ENCODE measurements around the gene CA12. TPM values are rescaled to one million over a fixed set of nuclear protein-coding genes. Genes with fewer than 3 reads are reported as not detected.

Gene CA12
- total RNA-seq, 1 experiment from 2014 or later, result 0.97 TPM

DNA sequence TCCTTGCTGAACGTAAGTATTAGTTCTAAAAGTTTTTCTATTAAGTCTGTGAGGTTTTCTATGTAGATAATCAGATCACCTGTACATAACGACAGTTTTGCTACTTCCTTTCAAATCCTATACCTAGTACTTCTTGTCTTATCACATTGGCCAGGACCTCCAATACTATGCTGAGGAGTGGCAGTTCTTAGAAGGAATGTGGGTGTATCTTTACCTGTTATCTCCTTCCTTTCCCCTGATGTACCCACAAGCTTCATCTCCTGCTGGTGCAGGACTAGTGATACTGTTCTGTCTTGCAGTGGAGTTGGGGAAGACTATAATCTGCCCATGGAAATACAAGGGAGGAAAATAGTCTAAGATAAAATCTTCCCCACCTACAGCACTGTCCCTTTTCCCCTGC lies 16.8 kb upstream of the CA12 start:
- intact Hi-C loops (cut with micrococcal nuclease; ENCODE audit: unreplicated experiment), result no loop called here
- DNase-seq (ENCODE audit: low spot score), result no peak
- H3K27ac ChIP-seq (ENCODE audit: low read depth, low read length, poor library complexity, severe bottlenecking), result no peak overlapping the region
- no peak for TF ChIP-seq EZH2 (IDR thresholded peaks at IDR 0.05; ENCODE audit: borderline replicate concordance, low read depth, low read length, poor library complexity, severe bottlenecking)
- TF ChIP-seq CTCF (conservative IDR thresholded peaks at IDR 0.05; ENCODE audit: low read depth, low read length), result no peak
- BruUV-seq (replicated peaks), result no TSS peak
- H3K4me1 ChIP-seq (ENCODE audit: insufficient read depth, low read length, poor library complexity, severe bottlenecking), result no peaks in the 10 kb centered on the region
- no peaks in the 10 kb centered on the region for H3K36me3 ChIP-seq (ENCODE audit: insufficient read depth, low read length, poor library complexity, severe bottlenecking)
- no peak overlapping the region for H3K4me3 ChIP-seq (ENCODE audit: low read depth, low read length, poor library complexity, severe bottlenecking)
- H3K27me3 ChIP-seq (replicated peaks; ENCODE audit: insufficient read depth, low read depth, low read length, poor library complexity), result no peaks in the 10 kb centered on the region
- ChIA-PET POLR2A (ENCODE audit: low non-redundant PET) (no interaction called here), CTCF (no interaction called here)
- H3K9me3 ChIP-seq (ENCODE audit: low read depth, low read length, poor library complexity, severe bottlenecking), result no peaks in the 10 kb centered on the region

- no peak for DNase-seq (ENCODE audit: low spot score)
- TF ChIP-seq EZH2 (IDR thresholded peaks at IDR 0.05; ENCODE audit: borderline replicate concordance, low read depth, low read length, poor library complexity, severe bottlenecking) (no peak), CTCF (conservative IDR thresholded peaks at IDR 0.05; ENCODE audit: low read depth, low read length) (no peak)
- Histone ChIP-seq H3K4me3 (ENCODE audit: low read depth, low read length, poor library complexity, severe bottlenecking) (no peak overlapping the region), H3K4me1 (ENCODE audit: insufficient read depth, low read length, poor library complexity, severe bottlenecking) (no peaks in the 10 kb centered on the region), H3K27ac (ENCODE audit: low read depth, low read length, poor library complexity, severe bottlenecking) (no peak overlapping the region), H3K36me3 (ENCODE audit: insufficient read depth, low read length, poor library complexity, severe bottlenecking) (no peaks in the 10 kb centered on the region), H3K9me3 (ENCODE audit: low read depth, low read length, poor library complexity, severe bottlenecking) (no peaks in the 10 kb centered on the region), H3K27me3 (replicated peaks; ENCODE audit: insufficient read depth, low read depth, low read length, poor library complexity) (no peaks in the 10 kb centered on the region)
- no TSS peak for BruUV-seq (replicated peaks)
- POLR2A ChIA-PET (ENCODE audit: low non-redundant PET), result interaction anchor here (0.5 kb wide), 1 partner anchor 819 kb away, joined by 3 read pairs; no protein-coding TSS in a partner anchor
- intact Hi-C loops (cut with micrococcal nuclease; ENCODE audit: unreplicated experiment), result no loop called here
- CTCF ChIA-PET, result no interaction called here
Observed at GRCh38 chr15:63396152-63396928, 14.7 kb upstream of the CA12 start.

GRCh38 chr15:63395730-63396151 lies 14.1 kb upstream of the CA12 start:
- Histone ChIP-seq H3K27ac (ENCODE audit: low read depth, low read length, poor library complexity, severe bottlenecking) (no peak overlapping the region), H3K9me3 (ENCODE audit: low read depth, low read length, poor library complexity, severe bottlenecking) (no peaks in the 10 kb centered on the region), H3K27me3 (replicated peaks; ENCODE audit: insufficient read depth, low read depth, low read length, poor library complexity) (no peaks in the 10 kb centered on the region), H3K36me3 (ENCODE audit: insufficient read depth, low read length, poor library complexity, severe bottlenecking) (no peaks in the 10 kb centered on the region), H3K4me3 (ENCODE audit: low read depth, low read length, poor library complexity, severe bottlenecking) (no peak overlapping the region), H3K4me1 (ENCODE audit: insufficient read depth, low read length, poor library complexity, severe bottlenecking) (no peaks in the 10 kb centered on the region)
- CTCF ChIA-PET, result no interaction called here
- TF ChIP-seq EZH2 (IDR thresholded peaks at IDR 0.05; ENCODE audit: borderline replicate concordance, low read depth, low read length, poor library complexity, severe bottlenecking) (no peak), CTCF (conservative IDR thresholded peaks at IDR 0.05; ENCODE audit: low read depth, low read length) (no peak)
- POLR2A ChIA-PET (ENCODE audit: low non-redundant PET), result no interaction called here
- intact Hi-C loops (cut with micrococcal nuclease; ENCODE audit: unreplicated experiment), result no loop called here
- BruUV-seq (replicated peaks), result no TSS peak
- no peak for DNase-seq (ENCODE audit: low spot score)

Data from A673 (cell line).